Uterus (tissue), 2 donors: Measurements from ENCODE around the gene LRRC3B.

Experiments
- CTCF ChIP-seq, 4 experiments: fragments of 200-600 bp in 2 of 4; fragments of 450-650 bp in 2 of 4; sonication (generic) in 2 of 4; IDR thresholded peaks; one replicate each; pipeline ENCODE4 v1.5.1; 2016 to 2019; ENCODE audit warnings: antibody characterized with exemption in 4 of 4, mild to moderate bottlenecking in 2 of 4, moderate library complexity in 1 of 4
- POLR2A ChIP-seq, 2 donors: fragments of 450-650 bp; IDR thresholded peaks; one replicate each; pipeline ENCODE4 v1.6.1; 2016; ENCODE audit warnings: antibody characterized with exemption in 2 of 2, mild to moderate bottlenecking in 1 of 2, moderate library complexity in 1 of 2

- TF ChIP-seq CTCF (IDR thresholded peaks at IDR 0.05) (no peak), POLR2A (IDR thresholded peaks at IDR 0.05) (no peak)
Measured at GRCh38 chr3:26628915-26629314, 6.3 kb downstream of the LRRC3B start.
